GM23338 (cell line): Measurements from ENCODE around the gene PTCH2. TPM values are rescaled to one million over a fixed set of nuclear protein-coding genes. Genes with fewer than 3 reads are reported as not detected.

ENCODE experiments used
- ATAC-seq: fragments of 200-7000 bp; cut with Tn5 transposase; 3 replicates; pipeline ENCODE4 v1.9.1; 2020
- DNase-seq: peaks from one replicate; pipeline ENCODE4 v3.0.0-alpha.2; 2015; ENCODE audit warnings: low spot score
- H2AFZ ChIP-seq: fragments of 200-600 bp; sonication (generic); 2 replicates; pipeline ENCODE4 v1.8.0; 2016; ENCODE audit warnings: antibody characterized with exemption, mild to moderate bottlenecking, moderate library complexity
- H3F3A ChIP-seq: fragments of 200-600 bp; sonication (generic); replicated peaks from 2 replicates; pipeline ENCODE4 v1.8.0; 2017; ENCODE audit warnings: antibody characterized with exemption, mixed run types, low read depth
- H3K27ac ChIP-seq: fragments of 200-600 bp; sonication (generic); 2 replicates; pipeline ENCODE4 v1.6.1; 2016; ENCODE audit warnings: low read depth
- H3K27me3 ChIP-seq: fragments of 200-600 bp; sonication (generic); 2 replicates; pipeline ENCODE4 v1.8.0; 2016; ENCODE audit warnings: mild to moderate bottlenecking, mixed run types, moderate library complexity; ENCODE audit not compliant: insufficient read depth
- H3K36me3 ChIP-seq: fragments of 200-600 bp; sonication (generic); 2 replicates; pipeline ENCODE4 v1.8.0; 2016; ENCODE audit warnings: mild to moderate bottlenecking; ENCODE audit not compliant: insufficient read depth
- H3K4me1 ChIP-seq: fragments of 200-600 bp; sonication (generic); 2 replicates; pipeline ENCODE4 v1.8.0; 2016; ENCODE audit warnings: mild to moderate bottlenecking, moderate library complexity; ENCODE audit not compliant: insufficient read depth
- H3K4me2 ChIP-seq: fragments of 200-600 bp; sonication (generic); 2 replicates; pipeline ENCODE4 v1.7.1; 2017; ENCODE audit warnings: mixed run types
- H3K4me3 ChIP-seq: fragments of 200-600 bp; sonication (generic); 2 replicates; pipeline ENCODE4 v1.6.1; 2016; ENCODE audit warnings: mixed run types
- H3K79me2 ChIP-seq: fragments of 200-600 bp; sonication (generic); replicated peaks from 2 replicates; pipeline ENCODE4 v1.8.0; 2017; ENCODE audit warnings: mild to moderate bottlenecking; ENCODE audit not compliant: insufficient read depth
- H3K9me2 ChIP-seq: fragments of 200-600 bp; sonication (generic); 2 replicates; pipeline ENCODE4 v1.8.0; 2017; ENCODE audit not compliant: insufficient read depth
- H4K20me1 ChIP-seq: fragments of 200-600 bp; sonication (generic); replicated peaks from 2 replicates; pipeline ENCODE4 v1.8.0; 2017; ENCODE audit warnings: mild to moderate bottlenecking; ENCODE audit not compliant: insufficient read depth
- H3K27ac Mint-ChIP-seq: 2 replicates; pipeline ENCODE4 v1.8.0; 2020; ENCODE audit warnings: inconsistent platforms, mild to moderate bottlenecking, moderate library complexity, mixed read lengths
- H3K27me3 Mint-ChIP-seq: 3 replicates; pipeline ENCODE4 v1.8.0; 2022; ENCODE audit warnings: low read depth, mild to moderate bottlenecking, moderate library complexity, mixed read lengths, inconsistent platforms; ENCODE audit not compliant: insufficient read depth, poor library complexity
- H3K36me3 Mint-ChIP-seq: 3 replicates; pipeline ENCODE4 v1.8.0; 2021; ENCODE audit warnings: low read depth, mild to moderate bottlenecking, inconsistent platforms, moderate library complexity, mixed read lengths
- H3K4me1 Mint-ChIP-seq: 3 replicates; pipeline ENCODE4 v1.8.0; 2020; ENCODE audit warnings: mild to moderate bottlenecking, inconsistent platforms, mixed read lengths
- H3K4me3 Mint-ChIP-seq: 3 replicates; pipeline ENCODE4 v1.8.0; 2021; ENCODE audit warnings: moderate library complexity, mild to moderate bottlenecking, inconsistent platforms, mixed read lengths
- H3K9me3 Mint-ChIP-seq: 3 replicates; pipeline ENCODE4 v1.8.0; 2020; ENCODE audit warnings: moderate library complexity, mild to moderate bottlenecking, inconsistent platforms, mixed read lengths
- CREB1 ChIP-seq: fragments of 250-450 bp; sonication (Bioruptor Pico); IDR thresholded peaks from 2 replicates; pipeline ENCODE4 v1.5.0; 2020; ENCODE audit warnings: low read depth, mild to moderate bottlenecking, moderate library complexity
- JUNB ChIP-seq: IDR thresholded peaks from one replicate; pipeline ENCODE4 v1.6.1; 2016; ENCODE audit warnings: antibody characterized with exemption; ENCODE audit not compliant: unreplicated experiment
- NANOG ChIP-seq: IDR thresholded peaks from 2 replicates; pipeline ENCODE4 v1.6.1; 2016; ENCODE audit warnings: antibody characterized with exemption, borderline replicate concordance
- POLR2AphosphoS5 ChIP-seq: IDR thresholded peaks from 2 replicates; pipeline ENCODE4 v1.6.1; 2016; ENCODE audit warnings: antibody characterized with exemption, low read depth
- STAT1 ChIP-seq: IDR thresholded peaks from one replicate; pipeline ENCODE4 v1.6.1; 2016; ENCODE audit warnings: antibody characterized with exemption; ENCODE audit not compliant: unreplicated experiment
- ZNF114 ChIP-seq: fragments of 250-450 bp; sonication (Bioruptor Pico); IDR thresholded peaks from 2 replicates; pipeline ENCODE4 v1.5.0; 2020; ENCODE audit warnings: mild to moderate bottlenecking, moderate library complexity
- ZNF331 ChIP-seq: fragments of 250-450 bp; sonication (Bioruptor Pico); IDR thresholded peaks from 2 replicates; pipeline ENCODE4 v1.5.0; 2020; ENCODE audit warnings: low read depth, mild to moderate bottlenecking, moderate library complexity
- polyA plus RNA-seq: library from polyadenylated mRNA; unstranded; fragments of >200 nt; fragmentation: Nextera tagmentation; extraction: Ambion mirVana; gene quantifications from 2 replicates; pipeline ENCODE4 v1.2.1, GENCODE V29; 2016
- total RNA-seq: library from RNA; depleted of rRNA; stranded (reverse); fragments of >200 nt; shearing (Covaris generic); gene quantifications from 2 replicates; pipeline ENCODE4 v1.2.3, GENCODE V29; 2014
- TF ChIP-seq, protein P1 (sequence below): IDR thresholded peaks from 2 replicates; pipeline ENCODE4 v1.6.1; 2016; ENCODE audit warnings: antibody characterized with exemption
- TF ChIP-seq, protein P2 (sequence below): fragments of 250-450 bp; sonication (Bioruptor Pico); IDR thresholded peaks from 2 replicates; pipeline ENCODE4 v1.5.0; 2020; ENCODE audit warnings: mild to moderate bottlenecking, moderate library complexity
- TF ChIP-seq, protein P3 (sequence below), 2 experiments: fragments of 200-600 bp in 1 of 2; sonication (generic) in 1 of 2; conservative IDR thresholded peaks; 2 replicates each; pipeline versions ENCODE4 v1.5.1 to v1.6.1; 2016 to 2017; ENCODE audit warnings: antibody characterized with exemption in 2 of 2, low read depth in 2 of 2, mild to moderate bottlenecking in 2 of 2, moderate library complexity in 1 of 2
- TF ChIP-seq, protein P4 (sequence below): IDR thresholded peaks from one replicate; pipeline ENCODE4 v1.6.1; 2018; ENCODE audit warnings: antibody characterized with exemption; ENCODE audit not compliant: unreplicated experiment

PTCH2 gene
- total and polyA plus RNA-seq, 2 experiments from 2014 or later, result 0.63 to 0.74 TPM

DNA sequence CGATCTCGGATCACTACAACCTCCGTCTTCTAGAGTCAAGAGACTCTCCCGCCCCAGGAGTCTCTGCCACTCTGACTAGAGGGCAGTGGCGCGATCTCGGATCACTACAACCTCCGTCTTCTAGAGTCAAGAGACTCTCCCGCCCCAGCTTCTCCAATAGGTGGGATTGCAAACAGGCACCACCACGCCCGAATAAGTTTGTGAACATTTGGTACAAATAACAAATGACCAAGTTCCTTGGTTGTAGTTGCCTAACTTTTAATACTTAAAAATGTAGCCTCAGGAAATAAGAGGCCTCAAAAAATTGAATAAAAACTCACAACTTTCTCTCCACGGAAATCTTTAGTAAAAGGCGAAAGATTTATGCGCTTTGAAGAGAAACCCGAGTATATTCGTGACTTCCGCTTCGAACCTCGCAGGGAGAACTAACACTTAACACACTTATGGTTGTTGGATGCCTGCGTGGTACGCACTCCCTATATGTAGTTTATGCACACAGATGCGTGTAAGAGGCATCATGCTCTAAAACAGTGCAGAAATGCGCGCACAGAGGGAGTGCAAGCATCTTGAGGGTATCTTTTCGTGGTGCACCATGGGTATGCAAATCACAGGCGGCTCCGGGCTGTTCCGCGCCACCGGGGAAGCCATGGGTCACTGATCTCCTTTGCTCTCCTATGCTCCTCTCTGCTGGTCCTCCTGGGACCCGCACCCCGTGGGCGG, 23.3 kb downstream of the PTCH2 start:
- peak overlapping the region; percentile 0; the same call in 1 of the 2 replicates for H2AFZ ChIP-seq
- no peaks in the 10 kb centered on the region for H4K20me1 ChIP-seq
- no peaks in the 10 kb centered on the region for H3K9me2 ChIP-seq
- H3K27me3 ChIP-seq, result no peaks in the 10 kb centered on the region
- peaks cover 12% of the 10 kb centered on the region for H3K4me1 ChIP-seq
- no peak for TF ChIP-seq JUNB
- peak; percentile 100 for TF ChIP-seq POLR2AphosphoS5
- TF ChIP-seq, protein P1, sequence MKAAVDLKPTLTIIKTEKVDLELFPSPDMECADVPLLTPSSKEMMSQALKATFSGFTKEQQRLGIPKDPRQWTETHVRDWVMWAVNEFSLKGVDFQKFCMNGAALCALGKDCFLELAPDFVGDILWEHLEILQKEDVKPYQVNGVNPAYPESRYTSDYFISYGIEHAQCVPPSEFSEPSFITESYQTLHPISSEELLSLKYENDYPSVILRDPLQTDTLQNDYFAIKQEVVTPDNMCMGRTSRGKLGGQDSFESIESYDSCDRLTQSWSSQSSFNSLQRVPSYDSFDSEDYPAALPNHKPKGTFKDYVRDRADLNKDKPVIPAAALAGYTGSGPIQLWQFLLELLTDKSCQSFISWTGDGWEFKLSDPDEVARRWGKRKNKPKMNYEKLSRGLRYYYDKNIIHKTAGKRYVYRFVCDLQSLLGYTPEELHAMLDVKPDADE, result peak; percentile 90
- peak; percentile 27; the same call in 1 of the 2 replicates for TF ChIP-seq ZNF331 (CRISPR knock-in tag)
- no peak for TF ChIP-seq STAT1
- TF ChIP-seq CREB1 (CRISPR knock-in tag), result peak; percentile 48
- TF ChIP-seq, protein P2, sequence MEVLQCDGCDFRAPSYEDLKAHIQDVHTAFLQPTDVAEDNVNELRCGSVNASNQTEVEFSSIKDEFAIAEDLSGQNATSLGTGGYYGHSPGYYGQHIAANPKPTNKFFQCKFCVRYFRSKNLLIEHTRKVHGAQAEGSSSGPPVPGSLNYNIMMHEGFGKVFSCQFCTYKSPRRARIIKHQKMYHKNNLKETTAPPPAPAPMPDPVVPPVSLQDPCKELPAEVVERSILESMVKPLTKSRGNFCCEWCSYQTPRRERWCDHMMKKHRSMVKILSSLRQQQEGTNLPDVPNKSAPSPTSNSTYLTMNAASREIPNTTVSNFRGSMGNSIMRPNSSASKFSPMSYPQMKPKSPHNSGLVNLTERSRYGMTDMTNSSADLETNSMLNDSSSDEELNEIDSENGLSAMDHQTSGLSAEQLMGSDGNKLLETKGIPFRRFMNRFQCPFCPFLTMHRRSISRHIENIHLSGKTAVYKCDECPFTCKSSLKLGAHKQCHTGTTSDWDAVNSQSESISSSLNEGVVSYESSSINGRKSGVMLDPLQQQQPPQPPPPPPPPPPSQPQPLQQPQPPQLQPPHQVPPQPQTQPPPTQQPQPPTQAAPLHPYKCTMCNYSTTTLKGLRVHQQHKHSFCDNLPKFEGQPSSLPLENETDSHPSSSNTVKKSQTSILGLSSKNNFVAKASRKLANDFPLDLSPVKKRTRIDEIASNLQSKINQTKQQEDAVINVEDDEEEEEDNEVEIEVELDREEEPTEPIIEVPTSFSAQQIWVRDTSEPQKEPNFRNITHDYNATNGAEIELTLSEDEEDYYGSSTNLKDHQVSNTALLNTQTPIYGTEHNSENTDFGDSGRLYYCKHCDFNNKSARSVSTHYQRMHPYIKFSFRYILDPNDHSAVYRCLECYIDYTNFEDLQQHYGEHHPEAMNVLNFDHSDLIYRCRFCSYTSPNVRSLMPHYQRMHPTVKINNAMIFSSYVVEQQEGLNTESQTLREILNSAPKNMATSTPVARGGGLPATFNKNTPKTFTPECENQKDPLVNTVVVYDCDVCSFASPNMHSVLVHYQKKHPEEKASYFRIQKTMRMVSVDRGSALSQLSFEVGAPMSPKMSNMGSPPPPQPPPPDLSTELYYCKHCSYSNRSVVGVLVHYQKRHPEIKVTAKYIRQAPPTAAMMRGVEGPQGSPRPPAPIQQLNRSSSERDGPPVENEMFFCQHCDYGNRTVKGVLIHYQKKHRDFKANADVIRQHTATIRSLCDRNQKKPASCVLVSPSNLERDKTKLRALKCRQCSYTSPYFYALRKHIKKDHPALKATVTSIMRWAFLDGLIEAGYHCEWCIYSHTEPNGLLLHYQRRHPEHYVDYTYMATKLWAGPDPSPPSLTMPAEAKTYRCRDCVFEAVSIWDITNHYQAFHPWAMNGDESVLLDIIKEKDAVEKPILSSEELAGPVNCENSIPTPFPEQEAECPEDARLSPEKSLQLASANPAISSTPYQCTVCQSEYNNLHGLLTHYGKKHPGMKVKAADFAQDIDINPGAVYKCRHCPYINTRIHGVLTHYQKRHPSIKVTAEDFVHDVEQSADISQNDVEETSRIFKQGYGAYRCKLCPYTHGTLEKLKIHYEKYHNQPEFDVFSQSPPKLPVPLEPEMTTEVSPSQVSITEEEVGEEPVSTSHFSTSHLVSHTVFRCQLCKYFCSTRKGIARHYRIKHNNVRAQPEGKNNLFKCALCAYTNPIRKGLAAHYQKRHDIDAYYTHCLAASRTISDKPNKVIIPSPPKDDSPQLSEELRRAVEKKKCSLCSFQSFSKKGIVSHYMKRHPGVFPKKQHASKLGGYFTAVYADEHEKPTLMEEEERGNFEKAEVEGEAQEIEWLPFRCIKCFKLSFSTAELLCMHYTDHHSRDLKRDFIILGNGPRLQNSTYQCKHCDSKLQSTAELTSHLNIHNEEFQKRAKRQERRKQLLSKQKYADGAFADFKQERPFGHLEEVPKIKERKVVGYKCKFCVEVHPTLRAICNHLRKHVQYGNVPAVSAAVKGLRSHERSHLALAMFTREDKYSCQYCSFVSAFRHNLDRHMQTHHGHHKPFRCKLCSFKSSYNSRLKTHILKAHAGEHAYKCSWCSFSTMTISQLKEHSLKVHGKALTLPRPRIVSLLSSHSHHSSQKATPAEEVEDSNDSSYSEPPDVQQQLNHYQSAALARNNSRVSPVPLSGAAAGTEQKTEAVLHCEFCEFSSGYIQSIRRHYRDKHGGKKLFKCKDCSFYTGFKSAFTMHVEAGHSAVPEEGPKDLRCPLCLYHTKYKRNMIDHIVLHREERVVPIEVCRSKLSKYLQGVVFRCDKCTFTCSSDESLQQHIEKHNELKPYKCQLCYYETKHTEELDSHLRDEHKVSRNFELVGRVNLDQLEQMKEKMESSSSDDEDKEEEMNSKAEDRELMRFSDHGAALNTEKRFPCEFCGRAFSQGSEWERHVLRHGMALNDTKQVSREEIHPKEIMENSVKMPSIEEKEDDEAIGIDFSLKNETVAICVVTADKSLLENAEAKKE (CRISPR knock-in tag), result peak; percentile 96
- TF ChIP-seq, protein P3, sequence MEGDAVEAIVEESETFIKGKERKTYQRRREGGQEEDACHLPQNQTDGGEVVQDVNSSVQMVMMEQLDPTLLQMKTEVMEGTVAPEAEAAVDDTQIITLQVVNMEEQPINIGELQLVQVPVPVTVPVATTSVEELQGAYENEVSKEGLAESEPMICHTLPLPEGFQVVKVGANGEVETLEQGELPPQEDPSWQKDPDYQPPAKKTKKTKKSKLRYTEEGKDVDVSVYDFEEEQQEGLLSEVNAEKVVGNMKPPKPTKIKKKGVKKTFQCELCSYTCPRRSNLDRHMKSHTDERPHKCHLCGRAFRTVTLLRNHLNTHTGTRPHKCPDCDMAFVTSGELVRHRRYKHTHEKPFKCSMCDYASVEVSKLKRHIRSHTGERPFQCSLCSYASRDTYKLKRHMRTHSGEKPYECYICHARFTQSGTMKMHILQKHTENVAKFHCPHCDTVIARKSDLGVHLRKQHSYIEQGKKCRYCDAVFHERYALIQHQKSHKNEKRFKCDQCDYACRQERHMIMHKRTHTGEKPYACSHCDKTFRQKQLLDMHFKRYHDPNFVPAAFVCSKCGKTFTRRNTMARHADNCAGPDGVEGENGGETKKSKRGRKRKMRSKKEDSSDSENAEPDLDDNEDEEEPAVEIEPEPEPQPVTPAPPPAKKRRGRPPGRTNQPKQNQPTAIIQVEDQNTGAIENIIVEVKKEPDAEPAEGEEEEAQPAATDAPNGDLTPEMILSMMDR (conservative IDR thresholded peaks at IDR 0.05; ENCODE audit: low read depth in 2 of 2), result no peak; a peak in 1 of 4 replicates
- peak; percentile 91 for TF ChIP-seq ZNF114 (CRISPR knock-in tag)
- TF ChIP-seq, protein P4, sequence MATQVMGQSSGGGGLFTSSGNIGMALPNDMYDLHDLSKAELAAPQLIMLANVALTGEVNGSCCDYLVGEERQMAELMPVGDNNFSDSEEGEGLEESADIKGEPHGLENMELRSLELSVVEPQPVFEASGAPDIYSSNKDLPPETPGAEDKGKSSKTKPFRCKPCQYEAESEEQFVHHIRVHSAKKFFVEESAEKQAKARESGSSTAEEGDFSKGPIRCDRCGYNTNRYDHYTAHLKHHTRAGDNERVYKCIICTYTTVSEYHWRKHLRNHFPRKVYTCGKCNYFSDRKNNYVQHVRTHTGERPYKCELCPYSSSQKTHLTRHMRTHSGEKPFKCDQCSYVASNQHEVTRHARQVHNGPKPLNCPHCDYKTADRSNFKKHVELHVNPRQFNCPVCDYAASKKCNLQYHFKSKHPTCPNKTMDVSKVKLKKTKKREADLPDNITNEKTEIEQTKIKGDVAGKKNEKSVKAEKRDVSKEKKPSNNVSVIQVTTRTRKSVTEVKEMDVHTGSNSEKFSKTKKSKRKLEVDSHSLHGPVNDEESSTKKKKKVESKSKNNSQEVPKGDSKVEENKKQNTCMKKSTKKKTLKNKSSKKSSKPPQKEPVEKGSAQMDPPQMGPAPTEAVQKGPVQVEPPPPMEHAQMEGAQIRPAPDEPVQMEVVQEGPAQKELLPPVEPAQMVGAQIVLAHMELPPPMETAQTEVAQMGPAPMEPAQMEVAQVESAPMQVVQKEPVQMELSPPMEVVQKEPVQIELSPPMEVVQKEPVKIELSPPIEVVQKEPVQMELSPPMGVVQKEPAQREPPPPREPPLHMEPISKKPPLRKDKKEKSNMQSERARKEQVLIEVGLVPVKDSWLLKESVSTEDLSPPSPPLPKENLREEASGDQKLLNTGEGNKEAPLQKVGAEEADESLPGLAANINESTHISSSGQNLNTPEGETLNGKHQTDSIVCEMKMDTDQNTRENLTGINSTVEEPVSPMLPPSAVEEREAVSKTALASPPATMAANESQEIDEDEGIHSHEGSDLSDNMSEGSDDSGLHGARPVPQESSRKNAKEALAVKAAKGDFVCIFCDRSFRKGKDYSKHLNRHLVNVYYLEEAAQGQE, result no peak
- TF ChIP-seq NANOG, result no peak
- H3K4me2 ChIP-seq, result peak overlapping the region; percentile 74
- peak; percentile 92 for ATAC-seq
- H3K27ac Mint-ChIP-seq, result peak overlapping the region; percentile 100
- peaks cover 18% of the 10 kb centered on the region for H3K27me3 Mint-ChIP-seq
- no peaks in the 10 kb centered on the region; the same call in 2 of the 3 replicates for H3K36me3 Mint-ChIP-seq
- H3K4me1 Mint-ChIP-seq, result peaks cover 18% of the 10 kb centered on the region
- H3K36me3 ChIP-seq, result no peaks in the 10 kb centered on the region
- peak overlapping the region; percentile 83 for H3K27ac ChIP-seq
- DNase-seq, result peak; percentile 94
- peaks cover 12% of the 10 kb centered on the region; the same call in 1 of the 2 replicates for H3F3A ChIP-seq
- H3K9me3 Mint-ChIP-seq, result no peaks in the 10 kb centered on the region
- no peaks in the 10 kb centered on the region for H3K79me2 ChIP-seq
- H3K4me3 ChIP-seq, result peak overlapping the region; percentile 53
- peak overlapping the region; percentile 82 for H3K4me3 Mint-ChIP-seq
